ENCODE measurements around the gene SOX4.
"Not testable (repeated sequence)": the region's sequence is repeated elsewhere in the genome, so short reads cannot be mapped to it uniquely, and the experiment has no call there.

SOX4 gene

GRCh38 chr6:21593412-21593926, at the start of gene SOX4:
Gene SOX4, plus strand, starts transcription at chr6:21593751. Its CDS starts 784 bp downstream, at chr6:21594535.
- H3K36me3 ChIP-seq (ENCODE audit: insufficient read depth): no peaks in the 10 kb centered on the region
- peaks cover 20% of the 10 kb centered on the region for H3K4me1 ChIP-seq (ENCODE audit: low read depth, poor library complexity, severe bottlenecking)
- no peaks in the 10 kb centered on the region for H3K27me3 ChIP-seq (ENCODE audit: insufficient read depth, low read depth)
- peak within 1 kb of the TSS; percentile 95 for H3K27ac ChIP-seq
- H3K79me2 ChIP-seq (ENCODE audit: insufficient read depth, low read depth): peaks cover 36% of the 10 kb centered on the region
- H2AFZ ChIP-seq (ENCODE audit: low read depth): peak within 1 kb of the TSS; percentile 88
- peak within 1 kb of the TSS; percentile 97 for H3K9ac ChIP-seq
- no peak within 1 kb of the TSS for H3K4me3 ChIP-seq (IDR thresholded peaks at IDR 0.05; ENCODE audit: insufficient read depth, low read depth, low read length)
- H4K20me1 ChIP-seq (ENCODE audit: insufficient read depth): no peaks in the 10 kb centered on the region
- TF ChIP-seq CTCF (conservative IDR thresholded peaks at IDR 0.05; ENCODE audit: low read depth, low read length): no peak
- H3K4me2 ChIP-seq: peak within 1 kb of the TSS; percentile 65

- not testable (repeated sequence) for H3K27ac ChIP-seq; H3K4me2 ChIP-seq; H3K79me2 ChIP-seq (ENCODE audit: insufficient read depth, low read depth); H4K20me1 ChIP-seq (ENCODE audit: insufficient read depth); H2AFZ ChIP-seq (ENCODE audit: low read depth); H3K9ac ChIP-seq; H3K4me1 ChIP-seq (ENCODE audit: low read depth, poor library complexity, severe bottlenecking); H3K27me3 ChIP-seq (ENCODE audit: insufficient read depth, low read depth); H3K36me3 ChIP-seq (ENCODE audit: insufficient read depth); H3K4me3 ChIP-seq (IDR thresholded peaks at IDR 0.05; ENCODE audit: insufficient read depth, low read depth, low read length)
Measured at GRCh38 chr6:21552286-21552685, 41.3 kb upstream of the SOX4 start.

- no peak overlapping the region for H3K4me3 ChIP-seq (IDR thresholded peaks at IDR 0.05; ENCODE audit: insufficient read depth, low read depth, low read length)
- no peak for TF ChIP-seq CTCF (conservative IDR thresholded peaks at IDR 0.05; ENCODE audit: low read depth, low read length)
- no peaks in the 10 kb centered on the region for H3K27me3 ChIP-seq (ENCODE audit: insufficient read depth, low read depth)
- no peak overlapping the region for H2AFZ ChIP-seq (ENCODE audit: low read depth)
- H3K9ac ChIP-seq: no peak overlapping the region
- no peak overlapping the region for H3K4me2 ChIP-seq
- H3K4me1 ChIP-seq (ENCODE audit: low read depth, poor library complexity, severe bottlenecking): peaks cover under 1% of the 10 kb centered on the region
- no peaks in the 10 kb centered on the region for H4K20me1 ChIP-seq (ENCODE audit: insufficient read depth)
- no peak overlapping the region for H3K27ac ChIP-seq
- no peaks in the 10 kb centered on the region for H3K79me2 ChIP-seq (ENCODE audit: insufficient read depth, low read depth)
- H3K36me3 ChIP-seq (ENCODE audit: insufficient read depth): no peaks in the 10 kb centered on the region
Measured at GRCh38 chr6:21554286-21554685, 39.3 kb upstream of the SOX4 start.

- Histone ChIP-seq H3K9ac (no peak overlapping the region), H4K20me1 (ENCODE audit: insufficient read depth) (no peaks in the 10 kb centered on the region), H3K27me3 (ENCODE audit: insufficient read depth, low read depth) (no peaks in the 10 kb centered on the region), H3K27ac (no peak overlapping the region), H3K79me2 (ENCODE audit: insufficient read depth, low read depth) (no peaks in the 10 kb centered on the region), H3K4me3 (IDR thresholded peaks at IDR 0.05; ENCODE audit: insufficient read depth, low read depth, low read length) (no peak overlapping the region), H3K36me3 (ENCODE audit: insufficient read depth) (no peaks in the 10 kb centered on the region), H3K4me2 (no peak overlapping the region), H2AFZ (ENCODE audit: low read depth) (no peak overlapping the region), H3K4me1 (ENCODE audit: low read depth, poor library complexity, severe bottlenecking) (peaks cover 10% of the 10 kb centered on the region)
- TF ChIP-seq CTCF (conservative IDR thresholded peaks at IDR 0.05; ENCODE audit: low read depth, low read length): no peak
Measured at GRCh38 chr6:21555197-21555596, 38.4 kb upstream of the SOX4 start.

GRCh38 chr6:21556511-21556910, 37.0 kb upstream of the SOX4 start:
- H3K27me3 ChIP-seq (ENCODE audit: insufficient read depth, low read depth): no peaks in the 10 kb centered on the region
- no peaks in the 10 kb centered on the region for H3K79me2 ChIP-seq (ENCODE audit: insufficient read depth, low read depth)
- peaks cover 17% of the 10 kb centered on the region for H3K4me1 ChIP-seq (ENCODE audit: low read depth, poor library complexity, severe bottlenecking)
- no peaks in the 10 kb centered on the region for H4K20me1 ChIP-seq (ENCODE audit: insufficient read depth)
- TF ChIP-seq CTCF (conservative IDR thresholded peaks at IDR 0.05; ENCODE audit: low read depth, low read length): no peak
- no peak overlapping the region for H2AFZ ChIP-seq (ENCODE audit: low read depth)
- no peak overlapping the region for H3K9ac ChIP-seq
- no peak overlapping the region for H3K27ac ChIP-seq
- no peaks in the 10 kb centered on the region for H3K36me3 ChIP-seq (ENCODE audit: insufficient read depth)
- H3K4me2 ChIP-seq: no peak overlapping the region
- H3K4me3 ChIP-seq (IDR thresholded peaks at IDR 0.05; ENCODE audit: insufficient read depth, low read depth, low read length): no peak overlapping the region

Measured in KMS-11 (cell line).